ELF-1 (cell line): ENCODE measurements around the gene ADAM19.
"Not testable (repeated sequence)": the region's sequence is repeated elsewhere in the genome, so short reads cannot be mapped to it uniquely, and the experiment has no call there.

Experiments
- DNase-seq: peaks from one replicate; pipeline ENCODE4 v3.0.0-alpha.2; 2016; ENCODE audit warnings: low read depth, low spot score

The ADAM19 gene

GRCh38 chr5:157431544-157432200, 143.9 kb downstream of the ADAM19 start:
- peak; percentile 14 for DNase-seq

- not testable (repeated sequence) for DNase-seq
These were observed 145.7 kb downstream of the ADAM19 start for GRCh38 chr5:157429920-157430319.
